GM23248 (cell line): ENCODE data around the gene CAMTA1. TPM values are rescaled to one million over a fixed set of nuclear protein-coding genes. Genes with fewer than 3 reads are reported as not detected.
"Not testable (repeated sequence)": the region's sequence is repeated elsewhere in the genome, so short reads cannot be mapped to it uniquely, and the experiment has no call there.

ENCODE experiments used
- DNase-seq: peaks from one replicate; pipeline ENCODE4 v3.0.0-alpha.2; 2015
- H2AFZ ChIP-seq: fragments of 200-600 bp; sonication (generic); 2 replicates; pipeline ENCODE4 v1.6.1; 2016; ENCODE audit warnings: antibody characterized with exemption
- H3F3A ChIP-seq: fragments of 200-600 bp; sonication (generic); 2 replicates; pipeline ENCODE4 v1.6.1; 2016; ENCODE audit warnings: mild to moderate bottlenecking, antibody characterized with exemption, mixed run types; ENCODE audit not compliant: insufficient read depth
- H3K27ac ChIP-seq: fragments of 200-600 bp; sonication (generic); 2 replicates; pipeline ENCODE4 v1.5.1; 2016; ENCODE audit warnings: mild to moderate bottlenecking
- H3K27me3 ChIP-seq: fragments of 200-600 bp; sonication (generic); replicated peaks from 2 replicates; pipeline ENCODE4 v1.6.1; 2016; ENCODE audit warnings: mild to moderate bottlenecking; ENCODE audit not compliant: insufficient read depth
- H3K36me3 ChIP-seq: fragments of 200-600 bp; sonication (generic); 2 replicates; pipeline ENCODE4 v1.6.1; 2016; ENCODE audit warnings: low read depth, mild to moderate bottlenecking
- H3K4me1 ChIP-seq: fragments of 200-600 bp; sonication (generic); 2 replicates; pipeline ENCODE4 v1.6.1; 2016; ENCODE audit warnings: mild to moderate bottlenecking; ENCODE audit not compliant: insufficient read depth
- H3K4me2 ChIP-seq: fragments of 200-600 bp; sonication (generic); one replicate; pipeline ENCODE4 v1.6.1; 2016; ENCODE audit warnings: mild to moderate bottlenecking; ENCODE audit not compliant: unreplicated experiment
- H3K4me3 ChIP-seq: fragments of 200-600 bp; sonication (generic); 2 replicates; pipeline ENCODE4 v1.5.1; 2016; ENCODE audit warnings: mild to moderate bottlenecking
- H3K79me2 ChIP-seq: fragments of 200-600 bp; sonication (generic); 2 replicates; pipeline ENCODE4 v1.6.1; 2016; ENCODE audit warnings: mild to moderate bottlenecking; ENCODE audit not compliant: insufficient read depth
- H3K9ac ChIP-seq: fragments of 200-600 bp; sonication (generic); 2 replicates; pipeline ENCODE4 v1.6.1; 2016; ENCODE audit warnings: mild to moderate bottlenecking
- H3K9me2 ChIP-seq: fragments of 200-600 bp; sonication (generic); 2 replicates; pipeline ENCODE4 v1.6.1; 2016; ENCODE audit warnings: mixed run types, mild to moderate bottlenecking, moderate library complexity; ENCODE audit not compliant: insufficient read depth
- H3K9me3 ChIP-seq: fragments of 200-600 bp; sonication (generic); one replicate; pipeline ENCODE4 v1.6.1; 2017; ENCODE audit warnings: low read depth
- H4K20me1 ChIP-seq: fragments of 200-600 bp; sonication (generic); 2 replicates; pipeline ENCODE4 v1.6.0; 2016; ENCODE audit not compliant: insufficient read depth
- EZH2 ChIP-seq: fragments of 200-600 bp; sonication (generic); IDR thresholded peaks from 2 replicates; pipeline ENCODE4 v1.6.1; 2018; ENCODE audit warnings: antibody characterized with exemption, mild to moderate bottlenecking; ENCODE audit not compliant: insufficient read depth, poor library complexity, severe bottlenecking
- EZH2phosphoT487 ChIP-seq: fragments of 200-600 bp; sonication (generic); IDR thresholded peaks from 2 replicates; pipeline ENCODE4 v1.6.1; 2018; ENCODE audit warnings: antibody characterized with exemption, moderate library complexity, mild to moderate bottlenecking, low read depth; ENCODE audit not compliant: insufficient read depth
- WGBS, 2 experiments: methylation state at CpG; one replicate each; pipeline ENCODE4 v1.1.6; 2015 to 2017; ENCODE audit warnings: low lambda C conversion rate in 2 of 2, low coverage in 1 of 2; ENCODE audit errors: missing lambda C conversion rate in 2 of 2; 5-methylcytosine and 5-hydroxymethylcytosine counted together
- in situ Hi-C: fragments of 300-500 bp; cut with MboI; formaldehyde crosslinking; loops from 2 replicates; pipeline ENCODE4 v1.15.0; 2020
- polyA plus RNA-seq: library from polyadenylated mRNA; unstranded; fragments of >200 nt; fragmentation: Nextera tagmentation; extraction: Ambion mirVana; gene quantifications from 2 replicates; pipeline ENCODE4 v1.2.1, GENCODE V29; 2016
- total RNA-seq: library from RNA; depleted of rRNA; stranded (reverse); fragments of >200 nt; shearing (Covaris generic); gene quantifications from 2 replicates; pipeline ENCODE4 v1.2.3, GENCODE V29; 2014

The CAMTA1 gene
- total and polyA plus RNA-seq, 2 experiments from 2014 or later: 50.1 to 165 TPM

DNA sequence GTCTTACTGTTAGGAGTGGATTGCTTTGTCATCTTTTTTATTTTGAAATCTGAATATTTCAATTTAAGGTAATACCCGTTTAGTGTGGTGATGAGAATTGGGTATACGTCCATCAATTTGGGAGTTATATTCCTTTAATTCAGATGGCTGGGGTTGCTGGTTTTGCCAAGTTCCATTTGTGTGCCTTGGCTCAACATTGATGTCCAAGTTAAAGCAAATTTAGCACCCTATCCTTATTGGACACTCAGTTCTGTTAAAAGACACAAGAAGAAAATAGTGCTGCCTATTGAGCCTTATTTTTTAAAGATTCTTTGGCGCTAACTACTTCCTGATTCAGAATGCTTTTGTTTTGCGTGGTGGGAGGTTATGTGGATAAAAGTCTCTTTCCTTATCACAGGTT is 40.6 kb downstream of the CAMTA1 start:
- no peaks in the 10 kb centered on the region for H3K27me3 ChIP-seq
- in situ Hi-C loops: no loop called here
- H3K9me3 ChIP-seq: no peaks in the 10 kb centered on the region
- no peaks in the 10 kb centered on the region for H3K36me3 ChIP-seq
- H3K4me1 ChIP-seq: no peaks in the 10 kb centered on the region
- TF ChIP-seq EZH2 (no peak), EZH2phosphoT487 (no peak)
- no peak for DNase-seq
- H3K79me2 ChIP-seq: peaks cover 67% of the 10 kb centered on the region
- no peak overlapping the region for H3K27ac ChIP-seq
- no peaks in the 10 kb centered on the region for H4K20me1 ChIP-seq
- no peaks in the 10 kb centered on the region for H3K9me2 ChIP-seq
- H3K9ac ChIP-seq: no peak overlapping the region
- WGBS, 2 experiments: 85 to 89% methylated on average over 4 of the region's 4 CpGs
- H2AFZ ChIP-seq: no peak overlapping the region
- no peak overlapping the region for H3K4me3 ChIP-seq
- H3K4me2 ChIP-seq: no peak overlapping the region
- no peaks in the 10 kb centered on the region for H3F3A ChIP-seq

- H3K9ac ChIP-seq: no peak overlapping the region
- DNase-seq: no peak
- no peaks in the 10 kb centered on the region for H3K27me3 ChIP-seq
- TF ChIP-seq EZH2 (no peak), EZH2phosphoT487 (no peak)
- no peaks in the 10 kb centered on the region for H3K9me2 ChIP-seq
- H3K4me3 ChIP-seq: no peak overlapping the region
- H3K9me3 ChIP-seq: no peaks in the 10 kb centered on the region
- in situ Hi-C loops: no loop called here
- no peaks in the 10 kb centered on the region for H4K20me1 ChIP-seq
- no peaks in the 10 kb centered on the region for H3K36me3 ChIP-seq
- WGBS, 2 experiments: 93 to 100% methylated on average over 3 of the region's 3 CpGs
- no peak overlapping the region for H2AFZ ChIP-seq
- H3K4me2 ChIP-seq: no peak overlapping the region
- H3K4me1 ChIP-seq: no peaks in the 10 kb centered on the region
- peaks cover 63% of the 10 kb centered on the region for H3K79me2 ChIP-seq
- no peaks in the 10 kb centered on the region for H3F3A ChIP-seq
- no peak overlapping the region for H3K27ac ChIP-seq
Observed at GRCh38 chr1:6827079-6827478, 41.8 kb downstream of the CAMTA1 start.

DNA sequence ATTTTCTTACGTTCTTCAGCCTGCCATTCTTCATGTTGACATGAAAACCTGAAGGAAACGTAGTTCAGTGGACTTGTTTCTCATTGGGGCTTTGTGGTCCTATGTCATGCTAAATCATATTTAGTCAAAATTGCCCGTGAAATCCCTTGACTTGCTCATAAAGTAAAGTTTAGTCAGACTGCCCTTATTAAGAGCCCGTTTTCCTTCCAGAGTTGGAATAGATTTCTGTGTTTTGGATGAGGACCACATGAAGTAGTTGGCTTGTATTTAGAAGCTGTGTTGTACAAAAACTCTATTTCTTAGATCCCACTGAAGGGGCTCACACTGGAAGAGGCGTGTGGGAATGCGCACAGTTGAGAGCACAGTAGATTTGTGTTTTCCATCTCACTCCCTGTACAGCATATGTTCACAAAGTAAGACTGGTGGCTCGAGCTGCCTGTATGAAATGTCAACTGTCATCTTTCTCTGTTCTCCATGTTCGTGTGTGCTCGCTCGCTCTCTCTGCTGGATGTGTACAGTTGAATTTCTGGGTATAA is 42.4 kb downstream of the CAMTA1 start:
- no peak overlapping the region for H3K9ac ChIP-seq
- no peaks in the 10 kb centered on the region for H3K27me3 ChIP-seq
- H3K4me2 ChIP-seq: no peak overlapping the region
- H4K20me1 ChIP-seq: no peaks in the 10 kb centered on the region
- H3K27ac ChIP-seq: no peak overlapping the region
- no peak overlapping the region for H3K4me3 ChIP-seq
- H3K4me1 ChIP-seq: no peaks in the 10 kb centered on the region
- in situ Hi-C loops: no loop called here
- H3F3A ChIP-seq: no peaks in the 10 kb centered on the region
- H3K36me3 ChIP-seq: no peaks in the 10 kb centered on the region
- no peaks in the 10 kb centered on the region for H3K9me3 ChIP-seq
- H3K9me2 ChIP-seq: no peaks in the 10 kb centered on the region
- H3K79me2 ChIP-seq: peaks cover 65% of the 10 kb centered on the region
- TF ChIP-seq EZH2: no peak
- TF ChIP-seq EZH2phosphoT487: no peak
- WGBS, 2 experiments: 67 to 68% methylated on average over 10 of the region's 10 CpGs
- DNase-seq: no peak
- no peak overlapping the region for H2AFZ ChIP-seq

DNA sequence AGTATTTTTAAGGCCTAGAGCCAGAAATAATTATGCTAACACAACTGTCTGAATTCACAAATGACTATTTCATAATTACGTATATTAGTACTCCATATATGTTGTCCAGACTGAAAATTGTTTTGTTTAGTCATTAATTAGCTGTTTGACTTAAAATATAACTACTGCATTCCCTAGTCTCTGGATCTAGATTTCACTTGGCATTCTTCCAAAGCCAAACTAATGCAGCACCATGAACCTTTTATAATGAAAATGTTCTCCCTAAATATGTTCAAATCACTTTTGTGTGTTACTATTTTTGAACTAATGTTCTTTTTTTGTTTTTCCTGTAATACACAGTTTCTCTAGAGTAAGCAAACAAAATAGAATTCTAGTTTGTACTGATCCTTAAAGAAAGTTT is 46.1 kb downstream of the CAMTA1 start:
- no peak overlapping the region for H3K4me2 ChIP-seq
- in situ Hi-C loops: no loop called here
- no peaks in the 10 kb centered on the region for H3K36me3 ChIP-seq
- H3K4me1 ChIP-seq: no peaks in the 10 kb centered on the region
- 100% methylated on average over 1 of the region's 1 CpG for WGBS, 2 experiments
- H3F3A ChIP-seq: no peaks in the 10 kb centered on the region
- H4K20me1 ChIP-seq: no peaks in the 10 kb centered on the region
- H3K27ac ChIP-seq: no peak overlapping the region
- no peak overlapping the region for H3K9ac ChIP-seq
- no peaks in the 10 kb centered on the region for H3K9me3 ChIP-seq
- H3K79me2 ChIP-seq: peaks cover 67% of the 10 kb centered on the region
- peak; percentile 13 for DNase-seq
- no peaks in the 10 kb centered on the region for H3K27me3 ChIP-seq
- TF ChIP-seq EZH2phosphoT487: no peak
- TF ChIP-seq EZH2: no peak
- no peak overlapping the region for H3K4me3 ChIP-seq
- no peaks in the 10 kb centered on the region for H3K9me2 ChIP-seq
- no peak overlapping the region for H2AFZ ChIP-seq

GRCh38 chr1:6832006-6832405 is 46.8 kb downstream of the CAMTA1 start:
- H3K4me1 ChIP-seq, DNase-seq, H3K27ac ChIP-seq, H3K4me2 ChIP-seq, H3K27me3 ChIP-seq, H3K4me3 ChIP-seq, H3K9me3 ChIP-seq, H3F3A ChIP-seq, H3K9ac ChIP-seq, H2AFZ ChIP-seq, in situ Hi-C loops, H3K9me2 ChIP-seq, H3K36me3 ChIP-seq, H4K20me1 ChIP-seq: not testable (repeated sequence)
- WGBS, 2 experiments: 96 to 100% methylated on average over 2 of the region's 2 CpGs
- peaks cover 70% of the 10 kb centered on the region for H3K79me2 ChIP-seq
